Tibial nerve (tissue), 4 donors: ENCODE data around the gene ITGA2. TPM values are rescaled to one million over a fixed set of nuclear protein-coding genes. Genes with fewer than 3 reads are reported as not detected.
"Not testable (repeated sequence)": the region's sequence is repeated elsewhere in the genome, so short reads cannot be mapped to it uniquely, and the experiment has no call there.

ENCODE experiments used
- DNase-seq, 2 donors: peaks; one replicate each; pipeline ENCODE4 v3.0.0-alpha.2; 2019; ENCODE audit warnings: low spot score in 2 of 2
- H3K27ac ChIP-seq, 4 donors: fragments of 200-600 bp; sonication (generic) in 3 of 4; one replicate each; pipeline ENCODE4 v1.5.1; 2017 to 2019; ENCODE audit warnings: mild to moderate bottlenecking in 1 of 4
- H3K27me3 ChIP-seq, 2 donors: fragments of 200-600 bp; sonication (generic) in 1 of 2; one replicate each; pipeline versions ENCODE4 v1.5.1 to v1.6.0; 2017 to 2019
- H3K36me3 ChIP-seq, 3 donors: fragments of 200-600 bp; sonication (generic); one replicate each; pipeline ENCODE4 v1.5.1; 2018 to 2019
- H3K4me1 ChIP-seq, 4 donors: fragments of 200-600 bp; sonication (generic) in 3 of 4; one replicate each; pipeline ENCODE4 v1.5.1; 2017 to 2019
- H3K4me3 ChIP-seq, 4 donors: fragments of 200-600 bp; sonication (generic) in 3 of 4; one replicate each; pipeline ENCODE4 v1.5.1; 2017 to 2019; ENCODE audit warnings: mild to moderate bottlenecking in 1 of 4, moderate library complexity in 1 of 4
- H3K9me3 ChIP-seq, 4 donors: fragments of 200-600 bp; sonication (generic) in 3 of 4; one replicate each; pipeline ENCODE4 v1.5.1; 2017 to 2019
- CTCF ChIP-seq, 5 experiments: fragments of 200-600 bp in 3 of 5; fragments of 450-650 bp in 2 of 5; sonication (generic) in 3 of 5; IDR thresholded peaks; one replicate each; pipeline ENCODE4 v1.5.1; 2016 to 2019; ENCODE audit warnings: antibody characterized with exemption in 5 of 5, mild to moderate bottlenecking in 3 of 5, moderate library complexity in 2 of 5
- EP300 ChIP-seq, 2 donors: sonication (generic); formaldehyde crosslinking; IDR thresholded peaks; one replicate each; pipeline ENCODE4 v1.6.1; 2017; ENCODE audit warnings: antibody characterized with exemption in 2 of 2, mild to moderate bottlenecking in 1 of 2
- POLR2A ChIP-seq, 2 donors: fragments of 450-650 bp; IDR thresholded peaks; one replicate each; pipeline ENCODE4 v1.6.1; 2017; ENCODE audit warnings: antibody characterized with exemption in 2 of 2, mild to moderate bottlenecking in 2 of 2, moderate library complexity in 2 of 2
- WGBS, 2 donors: methylation state at CpG; one replicate each; pipeline ENCODE4 v1.1.5; 2018; 5-methylcytosine and 5-hydroxymethylcytosine counted together
- total RNA-seq, 4 donors: library from RNA; depleted of rRNA; stranded (reverse); fragments of >200 nt; gene quantifications; one replicate each; pipeline ENCODE4 v1.1.0, GENCODE V29; 2016

Gene ITGA2
- total RNA-seq, 4 donors from 2014 or later: 3.7 to 6.1 (median 5.4) TPM

- Histone ChIP-seq H3K4me3 (no peak overlapping the region), H3K36me3 (peaks cover 0 to 12% (median 0%) of the 10 kb centered on the region in 3 donors), H3K9me3 (peaks cover 0 to 7% (median 0%) of the 10 kb centered on the region in 4 donors), H3K27me3 (no peaks in the 10 kb centered on the region), H3K27ac (no peak overlapping the region), H3K4me1 (no peaks in the 10 kb centered on the region)
- 79 to 87% methylated on average over 6 of the region's 6 CpGs for WGBS, 2 donors
- DNase-seq: no peak
- TF ChIP-seq EP300 (IDR thresholded peaks at IDR 0.05): no peak
- TF ChIP-seq CTCF (IDR thresholded peaks at IDR 0.05): no peak
- TF ChIP-seq POLR2A (IDR thresholded peaks at IDR 0.05): no peak
Measured at GRCh38 chr5:52956915-52957747, 32.0 kb upstream of the ITGA2 start.

- TF ChIP-seq CTCF (IDR thresholded peaks at IDR 0.05) (no peak), EP300 (IDR thresholded peaks at IDR 0.05) (no peak), POLR2A (IDR thresholded peaks at IDR 0.05) (no peak)
- H3K9me3 ChIP-seq: peaks cover 0 to 7% (median 0%) of the 10 kb centered on the region in 4 donors
- no peaks in the 10 kb centered on the region for H3K27me3 ChIP-seq
- H3K36me3 ChIP-seq: no peaks in the 10 kb centered on the region
- no peak overlapping the region for H3K4me3 ChIP-seq
- no peaks in the 10 kb centered on the region for H3K4me1 ChIP-seq
- WGBS, 2 donors: 21 to 52% methylated on average over 2 of the region's 2 CpGs
- no peak for DNase-seq
- H3K27ac ChIP-seq: no peak overlapping the region
Measured at GRCh38 chr5:52961274-52961681, 27.9 kb upstream of the ITGA2 start.

GRCh38 chr5:52963636-52964035 is 25.5 kb upstream of the ITGA2 start:
- 93 to 97% methylated on average over 1 of the region's 1 CpG for WGBS, 2 donors

GRCh38 chr5:52964138-52964537 is 25.0 kb upstream of the ITGA2 start:
- Histone ChIP-seq H3K27ac (no peak overlapping the region), H3K27me3 (no peaks in the 10 kb centered on the region), H3K4me3 (no peak overlapping the region), H3K4me1 (no peaks in the 10 kb centered on the region), H3K36me3 (no peaks in the 10 kb centered on the region), H3K9me3 (peaks cover 0 to 14% (median 0%) of the 10 kb centered on the region in 4 donors)
- DNase-seq: no peak
- 88 to 97% methylated on average over 1 of the region's 1 CpG for WGBS, 2 donors
- TF ChIP-seq POLR2A (IDR thresholded peaks at IDR 0.05) (no peak), EP300 (IDR thresholded peaks at IDR 0.05) (no peak), CTCF (IDR thresholded peaks at IDR 0.05) (no peak)

More at GRCh38 chr5:52963636-52964035, 25.5 kb upstream of the ITGA2 start:
- no peak overlapping the region for H3K4me3 ChIP-seq
- no peaks in the 10 kb centered on the region for H3K4me1 ChIP-seq
- H3K9me3 ChIP-seq: peaks cover 0 to 9% (median 0%) of the 10 kb centered on the region in 4 donors
- H3K36me3 ChIP-seq: no peaks in the 10 kb centered on the region
- TF ChIP-seq CTCF (IDR thresholded peaks at IDR 0.05) (no peak), EP300 (IDR thresholded peaks at IDR 0.05) (no peak), POLR2A (IDR thresholded peaks at IDR 0.05) (no peak)
- no peak for DNase-seq
- no peak overlapping the region for H3K27ac ChIP-seq
- H3K27me3 ChIP-seq: no peaks in the 10 kb centered on the region

- H3K4me1 ChIP-seq, H3K4me3 ChIP-seq, H3K27ac ChIP-seq, DNase-seq, H3K27me3 ChIP-seq, H3K36me3 ChIP-seq: not testable (repeated sequence)
- 88% methylated on average over 7 of the region's 7 CpGs for WGBS, 2 donors
- peaks cover 0 to 16% (median 1%) of the 10 kb centered on the region in 4 donors for H3K9me3 ChIP-seq
Measured at GRCh38 chr5:52976157-52976556, 13.0 kb upstream of the ITGA2 start.
